ENCODE data around the gene GPR78.

GPR78 gene

GRCh38 chr4:8587469-8588195 is 7.4 kb downstream of the GPR78 start:
- peaks cover 23% of the 10 kb centered on the region for H3K4me1 ChIP-seq (ENCODE audit: control insufficient read depth, insufficient read depth, low read depth, low read length)
- WGBS, result 87% methylated on average over 16 of the region's 18 CpGs
- no peak overlapping the region for H2BK15ac ChIP-seq (ENCODE audit: low read depth, poor library complexity, severe bottlenecking)
- H4K8ac ChIP-seq (ENCODE audit: low read length), result no peak overlapping the region
- H2BK120ac ChIP-seq (ENCODE audit: low read depth, low read length), result no peak overlapping the region
- no peak overlapping the region for H3K4ac ChIP-seq (ENCODE audit: low read depth in 1 of 2, low read length in 2 of 2)
- no peak overlapping the region for H2BK5ac ChIP-seq (ENCODE audit: low read depth, low read length, poor library complexity, severe bottlenecking)
- no peak overlapping the region for H3K23ac ChIP-seq (ENCODE audit: low read length in 2 of 2)
- no peak overlapping the region for H2AFZ ChIP-seq (ENCODE audit: low read depth, low read length)
- no peak overlapping the region for H2BK12ac ChIP-seq (ENCODE audit: low read length in 2 of 2)
- peaks cover 84 to 89% of the 10 kb centered on the region in 2 experiments for H3K27me3 ChIP-seq (ENCODE audit: control insufficient read depth in 1 of 2, insufficient read depth in 1 of 2, low read length in 2 of 2)
- no peaks in the 10 kb centered on the region for H3K9me3 ChIP-seq (ENCODE audit: control insufficient read depth, low read length)
- H3K9ac ChIP-seq (ENCODE audit: low read length), result no peak overlapping the region
- no peaks in the 10 kb centered on the region for H3K79me1 ChIP-seq (replicated peaks; ENCODE audit: low read length, poor library complexity, severe bottlenecking)
- no peak overlapping the region for H3K18ac ChIP-seq (ENCODE audit: low read depth in 1 of 2, low read length in 2 of 2)
- no peak overlapping the region for H2AK5ac ChIP-seq (ENCODE audit: low read length, severe bottlenecking)
- H3K4me3 ChIP-seq (ENCODE audit: insufficient read depth in 1 of 2, low read depth in 1 of 2, low read length in 2 of 2), result no peak overlapping the region
- DNase-seq, result no peak
- H3K36me3 ChIP-seq (ENCODE audit: control insufficient read depth in 1 of 2, insufficient read depth in 2 of 2, low read depth in 1 of 2, low read length in 2 of 2), result no peaks in the 10 kb centered on the region
- H4K91ac ChIP-seq (ENCODE audit: low read length), result no peak overlapping the region
- H3K27ac ChIP-seq (ENCODE audit: low read length, poor library complexity, severe bottlenecking), result no peak overlapping the region
- H3K14ac ChIP-seq (ENCODE audit: low read length in 2 of 2), result no peak overlapping the region
- H3K4me2 ChIP-seq (ENCODE audit: low read length, poor library complexity, severe bottlenecking), result no peak overlapping the region

GRCh38 chr4:8588196-8588470 is 7.9 kb downstream of the GPR78 start:
- Histone ChIP-seq H2BK15ac (ENCODE audit: low read depth, poor library complexity, severe bottlenecking) (no peak overlapping the region), H3K36me3 (ENCODE audit: control insufficient read depth in 1 of 2, insufficient read depth in 2 of 2, low read depth in 1 of 2, low read length in 2 of 2) (no peaks in the 10 kb centered on the region), H3K4me1 (ENCODE audit: control insufficient read depth, insufficient read depth, low read depth, low read length) (peaks cover 28% of the 10 kb centered on the region), H3K9ac (ENCODE audit: low read length) (no peak overlapping the region), H2AFZ (ENCODE audit: low read depth, low read length) (no peak overlapping the region), H3K4me2 (ENCODE audit: low read length, poor library complexity, severe bottlenecking) (no peak overlapping the region), H3K9me3 (ENCODE audit: control insufficient read depth, low read length) (no peaks in the 10 kb centered on the region), H3K27ac (ENCODE audit: low read length, poor library complexity, severe bottlenecking) (no peak overlapping the region), H4K91ac (ENCODE audit: low read length) (no peak overlapping the region), H2BK120ac (ENCODE audit: low read depth, low read length) (no peak overlapping the region), H3K18ac (ENCODE audit: low read depth in 1 of 2, low read length in 2 of 2) (no peak overlapping the region), H2BK12ac (ENCODE audit: low read length in 2 of 2) (no peak overlapping the region), H3K23ac (ENCODE audit: low read length in 2 of 2) (no peak overlapping the region), H4K8ac (ENCODE audit: low read length) (no peak overlapping the region), H2AK5ac (ENCODE audit: low read length, severe bottlenecking) (no peak overlapping the region), H3K4me3 (ENCODE audit: insufficient read depth in 1 of 2, low read depth in 1 of 2, low read length in 2 of 2) (no peak overlapping the region), H3K79me1 (replicated peaks; ENCODE audit: low read length, poor library complexity, severe bottlenecking) (no peaks in the 10 kb centered on the region), H3K27me3 (ENCODE audit: control insufficient read depth in 1 of 2, insufficient read depth in 1 of 2, low read length in 2 of 2) (peaks cover 85 to 89% of the 10 kb centered on the region in 2 experiments), H3K14ac (ENCODE audit: low read length in 2 of 2) (no peak overlapping the region), H3K4ac (ENCODE audit: low read depth in 1 of 2, low read length in 2 of 2) (no peak overlapping the region), H2BK5ac (ENCODE audit: low read depth, low read length, poor library complexity, severe bottlenecking) (no peak overlapping the region)
- 85% methylated on average over 2 of the region's 2 CpGs for WGBS
- DNase-seq, result no peak

- H3K9me3 ChIP-seq (ENCODE audit: control insufficient read depth, low read length), result no peaks in the 10 kb centered on the region
- H2AFZ ChIP-seq (ENCODE audit: low read depth, low read length), result no peak overlapping the region
- no peaks in the 10 kb centered on the region for H3K79me1 ChIP-seq (replicated peaks; ENCODE audit: low read length, poor library complexity, severe bottlenecking)
- H4K8ac ChIP-seq (ENCODE audit: low read length), result no peak overlapping the region
- H2BK12ac ChIP-seq (ENCODE audit: low read length in 2 of 2), result no peak overlapping the region
- no peak overlapping the region for H4K91ac ChIP-seq (ENCODE audit: low read length)
- DNase-seq, result no peak
- H3K27me3 ChIP-seq (ENCODE audit: control insufficient read depth in 1 of 2, insufficient read depth in 1 of 2, low read length in 2 of 2), result peaks cover 88 to 89% of the 10 kb centered on the region in 2 experiments
- H2BK5ac ChIP-seq (ENCODE audit: low read depth, low read length, poor library complexity, severe bottlenecking), result no peak overlapping the region
- 86% methylated on average over 10 of the region's 10 CpGs for WGBS
- no peak overlapping the region for H3K9ac ChIP-seq (ENCODE audit: low read length)
- H3K4me1 ChIP-seq (ENCODE audit: control insufficient read depth, insufficient read depth, low read depth, low read length), result peaks cover 36% of the 10 kb centered on the region
- no peak overlapping the region for H3K18ac ChIP-seq (ENCODE audit: low read depth in 1 of 2, low read length in 2 of 2)
- H3K23ac ChIP-seq (ENCODE audit: low read length in 2 of 2), result no peak overlapping the region
- H3K4me2 ChIP-seq (ENCODE audit: low read length, poor library complexity, severe bottlenecking), result no peak overlapping the region
- no peak overlapping the region for H3K14ac ChIP-seq (ENCODE audit: low read length in 2 of 2)
- H3K27ac ChIP-seq (ENCODE audit: low read length, poor library complexity, severe bottlenecking), result no peak overlapping the region
- no peak overlapping the region for H2BK15ac ChIP-seq (ENCODE audit: low read depth, poor library complexity, severe bottlenecking)
- no peak overlapping the region for H3K4me3 ChIP-seq (ENCODE audit: insufficient read depth in 1 of 2, low read depth in 1 of 2, low read length in 2 of 2)
- no peak overlapping the region for H2AK5ac ChIP-seq (ENCODE audit: low read length, severe bottlenecking)
- no peak overlapping the region for H2BK120ac ChIP-seq (ENCODE audit: low read depth, low read length)
- H3K4ac ChIP-seq (ENCODE audit: low read depth in 1 of 2, low read length in 2 of 2), result no peak overlapping the region
- H3K36me3 ChIP-seq (ENCODE audit: control insufficient read depth in 1 of 2, insufficient read depth in 2 of 2, low read depth in 1 of 2, low read length in 2 of 2), result no peaks in the 10 kb centered on the region
Measured at GRCh38 chr4:8589336-8589735, 9.1 kb downstream of the GPR78 start.

DNA sequence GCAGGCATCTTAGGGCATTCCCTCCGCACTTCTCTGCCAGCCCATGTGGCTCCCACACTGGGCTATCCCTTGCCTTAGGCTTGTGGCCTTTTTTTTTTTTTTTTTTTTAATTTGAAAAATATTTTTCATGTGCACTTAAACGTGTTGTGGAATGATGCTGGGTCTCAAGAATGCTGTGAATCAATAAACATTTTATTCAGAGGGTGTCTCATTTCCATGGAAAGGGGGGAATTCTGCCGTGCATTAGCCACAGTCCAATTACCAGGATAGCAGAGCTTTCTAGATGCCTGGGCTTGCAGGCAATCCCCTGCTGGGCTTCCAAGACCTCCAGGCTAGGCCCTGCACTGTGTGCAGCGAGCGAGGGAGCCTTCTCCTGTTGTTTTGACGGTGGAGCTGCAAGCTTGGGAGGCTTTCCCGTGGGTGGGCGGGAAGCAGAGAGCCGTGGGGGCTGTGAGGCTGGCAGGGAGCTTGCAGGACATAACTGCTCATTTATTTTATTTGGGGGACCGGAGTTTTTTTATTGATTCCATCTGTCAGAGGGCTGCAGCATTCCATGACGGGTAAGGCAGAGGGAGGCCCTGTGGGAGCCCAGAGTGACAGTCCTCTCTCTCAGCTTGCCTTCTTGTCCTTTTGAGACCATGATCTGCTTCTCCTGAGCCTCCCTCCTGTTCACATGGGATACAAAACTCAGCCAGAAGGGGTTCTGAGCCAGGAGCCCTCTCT is 9.8 kb downstream of the GPR78 start:
- DNase-seq, result no peak
- Histone ChIP-seq H3K36me3 (ENCODE audit: control insufficient read depth in 1 of 2, insufficient read depth in 2 of 2, low read depth in 1 of 2, low read length in 2 of 2) (no peaks in the 10 kb centered on the region), H3K79me1 (replicated peaks; ENCODE audit: low read length, poor library complexity, severe bottlenecking) (no peaks in the 10 kb centered on the region), H3K14ac (ENCODE audit: low read length in 2 of 2) (no peak overlapping the region), H3K27ac (ENCODE audit: low read length, poor library complexity, severe bottlenecking) (no peak overlapping the region), H2BK12ac (ENCODE audit: low read length in 2 of 2) (no peak overlapping the region), H3K23ac (ENCODE audit: low read length in 2 of 2) (no peak overlapping the region), H4K91ac (ENCODE audit: low read length) (no peak overlapping the region), H3K4me2 (ENCODE audit: low read length, poor library complexity, severe bottlenecking) (no peak overlapping the region), H3K4me1 (ENCODE audit: control insufficient read depth, insufficient read depth, low read depth, low read length) (peaks cover 36% of the 10 kb centered on the region), H3K18ac (ENCODE audit: low read depth in 1 of 2, low read length in 2 of 2) (no peak overlapping the region), H3K4me3 (ENCODE audit: insufficient read depth in 1 of 2, low read depth in 1 of 2, low read length in 2 of 2) (no peak overlapping the region), H4K8ac (ENCODE audit: low read length) (no peak overlapping the region), H2BK5ac (ENCODE audit: low read depth, low read length, poor library complexity, severe bottlenecking) (no peak overlapping the region), H3K27me3 (ENCODE audit: control insufficient read depth in 1 of 2, insufficient read depth in 1 of 2, low read length in 2 of 2) (peaks cover 82 to 88% of the 10 kb centered on the region in 2 experiments), H2BK15ac (ENCODE audit: low read depth, poor library complexity, severe bottlenecking) (no peak overlapping the region), H3K9me3 (ENCODE audit: control insufficient read depth, low read length) (no peaks in the 10 kb centered on the region), H3K9ac (ENCODE audit: low read length) (no peak overlapping the region), H2AK5ac (ENCODE audit: low read length, severe bottlenecking) (no peak overlapping the region), H2BK120ac (ENCODE audit: low read depth, low read length) (no peak overlapping the region), H2AFZ (ENCODE audit: low read depth, low read length) (no peak overlapping the region), H3K4ac (ENCODE audit: low read depth in 1 of 2, low read length in 2 of 2) (no peak overlapping the region)
- 63% methylated on average over 11 of the region's 11 CpGs for WGBS
